ENCODE measurements around the gene PARP8. TPM values are rescaled to one million over a fixed set of nuclear protein-coding genes. Genes with fewer than 3 reads are reported as not detected.
"Not testable (repeated sequence)": the region's sequence is repeated elsewhere in the genome, so short reads cannot be mapped to it uniquely, and the experiment has no call there.

PARP8 gene, protein sequence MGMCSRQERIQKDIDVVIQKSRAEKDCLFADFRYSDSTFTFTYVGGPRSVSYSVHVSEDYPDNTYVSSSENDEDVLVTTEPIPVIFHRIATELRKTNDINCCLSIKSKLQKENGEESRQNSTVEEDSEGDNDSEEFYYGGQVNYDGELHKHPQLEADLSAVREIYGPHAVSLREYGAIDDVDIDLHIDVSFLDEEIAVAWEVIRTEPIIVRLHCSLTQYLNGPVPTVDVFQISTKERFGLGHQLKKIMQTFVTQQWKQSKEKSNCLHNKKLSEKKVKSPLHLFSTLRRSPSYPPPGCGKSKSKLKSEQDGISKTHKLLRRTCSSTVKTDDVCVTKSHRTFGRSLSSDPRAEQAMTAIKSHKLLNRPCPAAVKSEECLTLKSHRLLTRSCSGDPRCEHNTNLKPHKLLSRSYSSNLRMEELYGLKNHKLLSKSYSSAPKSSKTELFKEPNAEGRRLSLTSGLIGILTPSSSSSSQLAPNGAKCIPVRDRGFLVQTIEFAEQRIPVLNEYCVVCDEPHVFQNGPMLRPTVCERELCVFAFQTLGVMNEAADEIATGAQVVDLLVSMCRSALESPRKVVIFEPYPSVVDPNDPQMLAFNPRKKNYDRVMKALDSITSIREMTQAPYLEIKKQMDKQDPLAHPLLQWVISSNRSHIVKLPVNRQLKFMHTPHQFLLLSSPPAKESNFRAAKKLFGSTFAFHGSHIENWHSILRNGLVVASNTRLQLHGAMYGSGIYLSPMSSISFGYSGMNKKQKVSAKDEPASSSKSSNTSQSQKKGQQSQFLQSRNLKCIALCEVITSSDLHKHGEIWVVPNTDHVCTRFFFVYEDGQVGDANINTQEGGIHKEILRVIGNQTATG
- total RNA-seq, result 54.6 TPM
- long read RNA-seq, full-length matches to known transcripts, result 3 of 34 reads
- long read RNA-seq, partial matches to known transcripts, result 14 of 34 reads
- long read RNA-seq, other reads (novel, unspliced or antisense), result 17 of 34 reads

DNA sequence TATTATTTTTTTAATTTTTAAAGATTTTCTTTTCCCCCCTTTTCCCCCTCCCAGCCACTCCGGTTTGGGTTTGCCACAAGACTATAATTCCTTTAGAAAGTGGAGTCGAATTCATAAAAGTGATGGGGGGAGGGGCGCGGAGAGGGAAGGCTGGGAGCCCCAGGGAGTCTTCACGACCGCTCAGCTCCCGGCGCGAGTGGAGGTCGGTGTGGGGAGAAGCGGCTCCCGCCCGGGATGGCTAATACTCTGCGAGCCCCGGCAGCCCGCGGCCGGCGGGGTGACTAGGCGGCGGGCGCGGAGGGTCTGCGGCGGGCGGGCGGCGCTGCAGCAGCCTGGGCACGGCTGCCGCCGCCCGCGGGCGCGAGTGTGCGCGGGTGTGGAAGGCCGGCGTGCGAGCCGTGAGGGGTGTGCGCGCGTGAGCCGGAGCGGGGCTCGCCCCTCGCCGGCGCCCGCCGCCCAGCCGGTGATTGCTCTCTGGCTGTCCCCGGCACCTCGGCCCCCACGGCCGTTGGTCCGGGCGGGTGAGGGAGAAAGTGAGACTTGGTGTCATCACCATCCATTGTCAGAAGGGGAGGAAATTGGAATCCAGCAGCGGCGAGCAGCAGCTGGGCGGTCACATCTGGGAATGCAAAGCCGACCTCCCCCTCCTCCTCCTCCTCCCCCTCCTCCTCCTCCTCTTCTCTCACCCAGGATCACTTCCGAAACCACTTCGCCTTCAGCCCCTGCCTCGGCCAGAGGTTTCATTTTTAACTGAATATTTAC, at the start of gene PARP8:
Gene PARP8 (plus strand): TSS at position 377 of the 762 bp plus-strand sequence. CDS start 459 bp downstream, outside the sequence.
- TF ChIP-seq, protein P1, sequence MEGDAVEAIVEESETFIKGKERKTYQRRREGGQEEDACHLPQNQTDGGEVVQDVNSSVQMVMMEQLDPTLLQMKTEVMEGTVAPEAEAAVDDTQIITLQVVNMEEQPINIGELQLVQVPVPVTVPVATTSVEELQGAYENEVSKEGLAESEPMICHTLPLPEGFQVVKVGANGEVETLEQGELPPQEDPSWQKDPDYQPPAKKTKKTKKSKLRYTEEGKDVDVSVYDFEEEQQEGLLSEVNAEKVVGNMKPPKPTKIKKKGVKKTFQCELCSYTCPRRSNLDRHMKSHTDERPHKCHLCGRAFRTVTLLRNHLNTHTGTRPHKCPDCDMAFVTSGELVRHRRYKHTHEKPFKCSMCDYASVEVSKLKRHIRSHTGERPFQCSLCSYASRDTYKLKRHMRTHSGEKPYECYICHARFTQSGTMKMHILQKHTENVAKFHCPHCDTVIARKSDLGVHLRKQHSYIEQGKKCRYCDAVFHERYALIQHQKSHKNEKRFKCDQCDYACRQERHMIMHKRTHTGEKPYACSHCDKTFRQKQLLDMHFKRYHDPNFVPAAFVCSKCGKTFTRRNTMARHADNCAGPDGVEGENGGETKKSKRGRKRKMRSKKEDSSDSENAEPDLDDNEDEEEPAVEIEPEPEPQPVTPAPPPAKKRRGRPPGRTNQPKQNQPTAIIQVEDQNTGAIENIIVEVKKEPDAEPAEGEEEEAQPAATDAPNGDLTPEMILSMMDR (IDR thresholded peaks at IDR 0.05), result no peak
- peak within 1 kb of the TSS; percentile 83 for H3K4me3 ChIP-seq
- intact Hi-C loops (cut with DNase I), result no loop called here
- H3K27me3 ChIP-seq (ENCODE audit: low read depth), result no peaks in the 10 kb centered on the region
- peak; percentile 71 for DNase-seq
- peak within 1 kb of the TSS; percentile 97 for H3K27ac ChIP-seq
- H3K9me3 ChIP-seq, result no peaks in the 10 kb centered on the region
- H3K36me3 ChIP-seq, result no peaks in the 10 kb centered on the region
- peaks cover 42% of the 10 kb centered on the region for H3K4me1 ChIP-seq
- ATAC-seq, result peak; percentile 64 to 75

DNA sequence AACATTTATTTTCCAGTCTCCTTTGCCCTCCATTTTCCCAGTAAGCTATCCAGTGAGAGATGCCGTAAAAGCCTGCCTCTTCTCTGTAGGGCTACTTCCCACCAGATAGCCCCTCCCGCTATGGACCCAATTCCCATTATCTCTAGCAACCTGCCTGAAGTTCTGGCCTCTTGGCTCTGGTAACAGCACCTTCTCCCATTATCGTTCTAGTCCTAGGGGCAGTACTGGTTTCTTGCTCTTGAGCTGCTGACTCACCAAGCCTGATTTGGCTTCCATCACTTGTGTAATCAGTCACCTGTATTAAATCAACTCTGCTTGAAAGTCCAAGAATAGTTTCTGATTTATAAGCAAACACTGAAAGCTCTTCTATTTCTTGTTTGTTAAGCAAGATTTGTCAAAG, 42.8 kb upstream of the PARP8 start:
- intact Hi-C loops (cut with DNase I), result no loop called here
- no peaks in the 10 kb centered on the region for H3K9me3 ChIP-seq
- H3K27me3 ChIP-seq (ENCODE audit: low read depth), result no peaks in the 10 kb centered on the region
- no peak overlapping the region for H3K27ac ChIP-seq
- DNase-seq (no peak), ATAC-seq (peak; percentile 71 to 91)
- no peak overlapping the region for H3K4me3 ChIP-seq
- no peaks in the 10 kb centered on the region for H3K36me3 ChIP-seq
- TF ChIP-seq, protein P1 (IDR thresholded peaks at IDR 0.05), result no peak
- H3K4me1 ChIP-seq, result no peaks in the 10 kb centered on the region

DNA sequence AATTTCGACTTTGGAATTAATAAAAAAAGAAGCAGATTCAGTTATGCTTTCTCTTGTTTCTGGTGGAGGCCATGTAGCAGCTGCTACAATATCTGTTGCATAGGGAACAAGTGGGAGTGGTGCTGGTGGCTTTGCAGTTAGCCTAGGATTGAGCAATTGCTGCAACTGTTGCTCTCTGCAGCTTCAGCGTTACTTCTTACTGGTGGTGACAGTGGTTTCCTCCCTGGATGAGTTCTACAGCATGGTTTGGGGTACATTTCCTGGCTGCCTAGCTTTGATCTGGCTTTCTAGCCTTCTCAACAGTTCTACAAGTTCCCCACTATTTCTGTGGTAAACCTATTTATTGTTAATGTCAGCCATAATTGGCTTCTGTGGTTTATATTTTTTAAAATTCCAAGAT, 31.6 kb upstream of the PARP8 start:
- H3K4me1 ChIP-seq; ATAC-seq; intact Hi-C loops (cut with DNase I); H3K9me3 ChIP-seq; DNase-seq; H3K27ac ChIP-seq; H3K36me3 ChIP-seq; H3K27me3 ChIP-seq (ENCODE audit: low read depth); H3K4me3 ChIP-seq: not testable (repeated sequence)

DNA sequence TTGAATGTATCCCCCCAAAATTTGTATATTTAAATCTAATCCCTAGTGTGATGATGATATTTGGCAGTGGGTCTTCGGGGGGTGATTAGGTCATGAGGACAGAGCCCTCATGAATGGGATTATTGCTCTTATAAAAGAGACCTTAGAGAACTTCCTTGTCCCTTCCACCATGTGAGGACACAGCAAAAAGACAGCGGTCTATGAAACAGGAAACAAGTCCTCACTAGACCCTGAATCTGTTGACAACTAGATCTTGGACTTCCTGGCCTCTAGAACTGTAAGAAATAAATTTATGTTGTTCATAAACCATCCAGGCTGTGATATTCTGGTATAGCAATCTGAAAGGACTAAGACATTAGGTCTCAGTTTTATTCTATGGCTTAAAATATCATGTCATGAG, 28.9 kb upstream of the PARP8 start:
- intact Hi-C loops (cut with DNase I); H3K27ac ChIP-seq; H3K9me3 ChIP-seq; H3K4me1 ChIP-seq; DNase-seq; H3K4me3 ChIP-seq; H3K36me3 ChIP-seq; ATAC-seq; H3K27me3 ChIP-seq (ENCODE audit: low read depth): not testable (repeated sequence)

DNA sequence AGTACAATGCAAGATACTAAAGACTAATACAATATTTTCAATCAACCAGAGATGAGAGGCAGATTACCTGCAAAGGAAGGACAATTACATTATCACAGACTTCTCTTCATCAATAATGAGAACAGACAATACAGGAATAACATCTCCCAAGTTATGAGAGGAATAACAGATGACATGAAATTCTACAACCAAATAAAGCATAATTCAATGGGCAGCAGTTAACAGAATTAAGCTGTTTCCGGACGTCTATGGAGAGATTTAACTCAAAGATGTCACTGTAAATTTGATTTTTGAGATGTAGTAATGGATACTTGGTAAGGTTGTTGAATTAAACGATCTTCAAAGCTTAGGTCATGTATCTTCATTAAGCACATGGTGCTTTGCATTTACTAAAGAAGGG, 19.8 kb upstream of the PARP8 start:
- H3K4me3 ChIP-seq, result no peak overlapping the region
- H3K4me1 ChIP-seq, result no peaks in the 10 kb centered on the region
- ATAC-seq (no peak), DNase-seq (no peak)
- no peaks in the 10 kb centered on the region for H3K9me3 ChIP-seq
- intact Hi-C loops (cut with DNase I), result no loop called here
- TF ChIP-seq, protein P1 (IDR thresholded peaks at IDR 0.05), result no peak
- no peaks in the 10 kb centered on the region for H3K27me3 ChIP-seq (ENCODE audit: low read depth)
- H3K36me3 ChIP-seq, result no peaks in the 10 kb centered on the region
- H3K27ac ChIP-seq, result no peak overlapping the region

DNA sequence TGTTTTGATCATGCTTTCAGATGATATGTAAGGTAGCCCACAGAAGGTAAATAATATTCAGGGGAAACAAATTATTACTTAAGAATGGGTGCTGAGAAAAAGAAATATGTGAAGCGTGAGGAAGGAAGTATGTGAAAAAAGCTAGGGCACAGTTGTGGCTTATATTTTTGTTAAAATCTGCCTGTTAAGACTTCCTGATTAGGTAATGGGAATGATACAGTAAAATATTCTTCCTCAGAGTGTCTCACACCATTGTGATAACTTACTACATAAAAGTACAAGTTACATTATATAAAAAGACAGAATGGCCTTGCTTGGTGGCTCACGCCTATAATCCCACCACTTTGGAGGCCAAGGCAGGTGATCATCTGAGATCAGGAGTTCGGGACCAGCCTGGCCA, 18.7 kb upstream of the PARP8 start:
- no peaks in the 10 kb centered on the region for H3K27me3 ChIP-seq (ENCODE audit: low read depth)
- H3K9me3 ChIP-seq, result no peaks in the 10 kb centered on the region
- ATAC-seq (no peak), DNase-seq (no peak)
- intact Hi-C loops (cut with DNase I), result no loop called here
- no peak overlapping the region for H3K27ac ChIP-seq
- no peak overlapping the region for H3K4me3 ChIP-seq
- H3K36me3 ChIP-seq, result no peaks in the 10 kb centered on the region
- H3K4me1 ChIP-seq, result no peaks in the 10 kb centered on the region
- TF ChIP-seq, protein P1 (IDR thresholded peaks at IDR 0.05), result no peak
